ENCODE data around the gene INVS. TPM values are rescaled to one million over a fixed set of nuclear protein-coding genes. Genes with fewer than 3 reads are reported as not detected.

INVS gene
- total and polyA plus RNA-seq, 2 of the 13 experiments (the other 11 are each of a cell fraction or from before 2014, with no cell fraction given): 11.3 to 16.3 TPM

DNA sequence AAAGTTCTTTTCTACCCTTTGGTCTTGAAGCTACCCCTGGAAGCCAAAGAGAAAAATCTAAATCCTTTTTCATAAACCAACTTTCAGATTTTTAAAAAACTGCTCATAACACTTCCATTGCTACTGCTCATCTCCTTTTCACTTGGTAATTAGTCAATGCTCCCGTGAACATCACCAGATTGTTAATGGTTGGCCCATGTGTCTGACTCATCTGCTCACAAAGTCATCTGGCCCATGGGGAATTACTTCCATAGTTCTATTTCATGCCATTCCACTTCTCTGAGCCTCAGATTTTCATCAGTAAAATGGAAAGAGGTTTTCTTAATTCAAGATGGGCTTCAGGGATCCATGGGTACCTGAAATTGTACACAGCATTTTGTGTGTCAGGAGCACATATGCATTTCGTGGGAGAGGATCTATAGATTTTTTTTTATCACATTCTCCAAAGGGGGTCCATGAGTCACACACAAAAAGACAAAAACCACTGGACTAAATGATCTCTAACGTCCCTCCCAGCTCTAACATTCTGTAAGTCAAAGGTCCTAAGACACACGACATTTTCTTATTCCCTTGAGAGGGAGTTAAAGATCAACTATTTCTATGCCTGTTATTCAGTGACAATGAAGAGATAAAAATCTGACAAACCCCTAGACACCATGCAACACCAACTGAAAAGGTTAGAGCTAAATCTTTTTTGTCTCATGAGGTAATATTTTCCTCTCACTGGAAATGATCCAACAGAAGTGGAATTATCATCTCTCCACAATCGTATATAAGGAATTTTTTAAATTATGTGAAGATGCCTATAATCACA is 178.3 kb downstream of the INVS start:
- DNase-seq (ENCODE audit: low spot score) (no peak), ATAC-seq (no peak), FAIRE-seq (no peak)
- Histone ChIP-seq H3K4me3 (replicated peaks in 1 of 3; ENCODE audit: insufficient read depth in 1 of 3, low read depth in 2 of 3, low read length in 3 of 3) (no peak overlapping the region), H3K4me1 (ENCODE audit: insufficient read depth, low read length) (no peaks in the 10 kb centered on the region), H3K79me2 (ENCODE audit: insufficient read depth, low read length) (no peaks in the 10 kb centered on the region), H3K36me3 (replicated peaks in 1 of 2; ENCODE audit: control insufficient read depth in 1 of 2, insufficient read depth in 2 of 2, low read length in 2 of 2) (peaks cover 2 to 13% of the 10 kb centered on the region in 2 experiments; a peak in 3 of 5 replicates), H3K27ac (ENCODE audit: extremely low read length, insufficient read depth, low read length) (no peak overlapping the region), H3K9ac (ENCODE audit: insufficient read depth, low read depth, low read length) (no peak overlapping the region), H3K27me3 (ENCODE audit: control insufficient read depth in 1 of 2, insufficient read depth in 2 of 2, low read length in 2 of 2) (no peaks in the 10 kb centered on the region), H4K20me1 (ENCODE audit: insufficient read depth, low read length) (no peaks in the 10 kb centered on the region), H2AFZ (ENCODE audit: low read length) (no peak overlapping the region), H3K4me2 (ENCODE audit: low read depth, low read length) (no peak overlapping the region), H3K9me3 (ENCODE audit: low read length) (no peaks in the 10 kb centered on the region)
- CTCF ChIA-PET (ENCODE audit: low intra/inter-chr PET ratio, low total read pairs): no interaction called here
- TF ChIP-seq ZNF790 (CRISPR knock-in tag; IDR thresholded peaks at IDR 0.05; ENCODE audit: borderline replicate concordance): no peak
- TF ChIP-seq ZSCAN29 (CRISPR knock-in tag; conservative IDR thresholded peaks at IDR 0.05): no peak
- TF ChIP-seq TMF1 (CRISPR knock-in tag; IDR thresholded peaks at IDR 0.05; ENCODE audit: low read depth): no peak
- no peak for TF ChIP-seq YEATS4 (CRISPR knock-in tag; IDR thresholded peaks at IDR 0.05; ENCODE audit: borderline replicate concordance)
- no peak for TF ChIP-seq ZSCAN31 (CRISPR knock-in tag; IDR thresholded peaks at IDR 0.05; ENCODE audit: low read depth)
- no peak for TF ChIP-seq MAFF (IDR thresholded peaks at IDR 0.05; ENCODE audit: low read depth, low read length)
- in situ Hi-C loops (cut with HindIII; ENCODE audit: extremely low pct_ligation_motif_present, low pct_unique_long_range_greater_than_20kb): no loop called here
- intact Hi-C loops (cut with micrococcal nuclease; ENCODE audit: unreplicated experiment): no loop called here
- 84% methylated on average over 5 of the region's 5 CpGs for WGBS (ENCODE audit: low lambda C conversion rate)
- no TSS peak for BruUV-seq (replicated peaks)
- POLR2A ChIA-PET: no interaction called here

DNA sequence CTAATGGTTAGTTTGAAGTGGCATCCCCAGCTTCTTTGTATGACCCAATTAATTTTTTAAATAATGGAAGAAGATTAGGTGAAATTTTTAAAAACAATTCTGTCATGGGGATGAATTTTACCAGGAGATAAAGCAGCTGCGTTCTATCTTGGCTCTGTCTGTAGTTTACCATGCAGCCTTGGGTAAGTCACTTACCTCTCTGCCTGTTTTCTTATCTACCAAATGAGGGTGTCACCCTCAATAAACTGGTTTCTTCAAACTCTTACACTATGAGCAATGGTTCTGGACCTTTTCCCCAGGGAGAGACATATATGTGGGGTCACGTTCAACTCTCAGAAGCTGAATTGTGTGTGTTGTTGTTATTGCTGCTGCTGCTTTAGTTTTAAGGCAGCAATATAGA is 182.0 kb downstream of the INVS start:
- TF ChIP-seq PRPF4 (IDR thresholded peaks at IDR 0.05; ENCODE audit: low read depth, low read length, poor library complexity, severe bottlenecking) (no peak), RFXAP (CRISPR knock-in tag; IDR thresholded peaks at IDR 0.05; ENCODE audit: borderline replicate concordance) (no peak)
- ATAC-seq (no peak), FAIRE-seq (no peak), DNase-seq (ENCODE audit: low spot score) (no peak)
- H3K79me2 ChIP-seq (ENCODE audit: insufficient read depth, low read length): no peaks in the 10 kb centered on the region
- CTCF ChIA-PET (ENCODE audit: low intra/inter-chr PET ratio, low total read pairs): no interaction called here
- no peak overlapping the region for H3K9ac ChIP-seq (ENCODE audit: insufficient read depth, low read depth, low read length)
- H3K27ac ChIP-seq (ENCODE audit: extremely low read length, insufficient read depth, low read length): no peak overlapping the region
- intact Hi-C loops (cut with micrococcal nuclease; ENCODE audit: unreplicated experiment) (no loop called here), in situ Hi-C loops (cut with HindIII; ENCODE audit: extremely low pct_ligation_motif_present, low pct_unique_long_range_greater_than_20kb) (no loop called here)
- no peaks in the 10 kb centered on the region for H3K9me3 ChIP-seq (ENCODE audit: low read length)
- H2AFZ ChIP-seq (ENCODE audit: low read length): no peak overlapping the region
- no peak overlapping the region for H3K4me3 ChIP-seq (replicated peaks in 1 of 3; ENCODE audit: insufficient read depth in 1 of 3, low read depth in 2 of 3, low read length in 3 of 3)
- BruUV-seq (replicated peaks): no TSS peak
- POLR2A ChIA-PET: no interaction called here
- H3K4me2 ChIP-seq (ENCODE audit: low read depth, low read length): no peak overlapping the region
- H3K4me1 ChIP-seq (ENCODE audit: insufficient read depth, low read length): no peaks in the 10 kb centered on the region
- 100% methylated on average over 2 of the region's 2 CpGs for WGBS (ENCODE audit: low lambda C conversion rate)
- H4K20me1 ChIP-seq (ENCODE audit: insufficient read depth, low read length): no peaks in the 10 kb centered on the region
- no peaks in the 10 kb centered on the region for H3K27me3 ChIP-seq (ENCODE audit: control insufficient read depth in 1 of 2, insufficient read depth in 2 of 2, low read length in 2 of 2)
- H3K36me3 ChIP-seq (replicated peaks in 1 of 2; ENCODE audit: control insufficient read depth in 1 of 2, insufficient read depth in 2 of 2, low read length in 2 of 2): peaks cover 6 to 25% of the 10 kb centered on the region in 2 experiments; a peak in 4 of 5 replicates

All from HepG2 (cell line).